ENCODE results near the gene KLHL6. TPM values are rescaled to one million over a fixed set of nuclear protein-coding genes. Genes with fewer than 3 reads are reported as not detected.

KLHL6 gene
- total and polyA plus RNA-seq, 2 of the 13 experiments (the other 11 are each of a cell fraction or from before 2014, with no cell fraction given): not detected

DNA sequence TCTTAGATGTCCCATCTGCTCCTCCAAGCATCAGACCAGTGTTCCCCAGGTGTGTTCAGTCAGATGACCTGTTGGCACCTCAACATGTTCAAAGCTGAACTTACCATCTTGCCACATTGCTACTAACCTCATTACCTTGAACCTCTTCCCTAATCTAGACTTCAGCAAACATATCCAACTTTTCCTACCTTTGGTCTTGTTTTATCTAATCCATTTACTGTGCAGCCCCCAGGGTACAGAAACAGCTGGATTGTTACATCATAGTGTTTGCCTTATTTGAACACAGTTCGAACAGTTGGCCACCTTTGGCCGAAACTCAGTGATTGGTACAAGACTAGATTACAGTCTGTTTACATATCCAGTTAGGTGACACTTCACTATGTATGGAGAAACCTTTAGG is 91.0 kb downstream of the KLHL6 start (continued):
- TF ChIP-seq, protein P1, sequence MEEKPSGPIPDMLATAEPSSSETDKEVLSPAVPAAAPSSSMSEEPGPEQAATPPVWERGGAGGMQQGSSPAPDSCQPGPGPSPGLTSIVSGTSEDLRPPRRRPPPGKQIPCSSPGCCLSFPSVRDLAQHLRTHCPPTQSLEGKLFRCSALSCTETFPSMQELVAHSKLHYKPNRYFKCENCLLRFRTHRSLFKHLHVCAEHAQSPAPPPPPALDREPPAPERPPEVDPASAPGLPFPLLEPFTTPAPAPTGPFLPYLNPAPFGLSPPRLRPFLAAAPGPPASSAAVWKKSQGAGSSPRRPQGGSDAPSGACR (CRISPR knock-in tag; IDR thresholded peaks at IDR 0.05): peak; percentile 51; the same call in 1 of the 2 replicates
- TF ChIP-seq FOXM1 (CRISPR knock-in tag; IDR thresholded peaks at IDR 0.05) (peak; percentile 76; the same call in 1 of the 2 replicates), FOXC1 (CRISPR knock-in tag; IDR thresholded peaks at IDR 0.05; ENCODE audit: borderline replicate concordance) (no peak), ATF3 (CRISPR knock-in tag; IDR thresholded peaks at IDR 0.05) (peak; percentile 35; the same call in 1 of the 2 replicates), LRRFIP1 (CRISPR knock-in tag; conservative IDR thresholded peaks at IDR 0.05) (no peak), WIZ (CRISPR knock-in tag; IDR thresholded peaks at IDR 0.05) (no peak), SMAD3 (CRISPR knock-in tag; IDR thresholded peaks at IDR 0.05) (no peak), ZNF280B (CRISPR knock-in tag; IDR thresholded peaks at IDR 0.05; ENCODE audit: borderline replicate concordance) (no peak), PRMT3 (CRISPR knock-in tag; IDR thresholded peaks at IDR 0.05; ENCODE audit: borderline replicate concordance, low read depth) (no peak), ZBTB42 (CRISPR knock-in tag; IDR thresholded peaks at IDR 0.05) (peak; percentile 98), NFE2L2 (IDR thresholded peaks at IDR 0.05; ENCODE audit: low read length) (no peak), CEBPG (CRISPR knock-in tag; IDR thresholded peaks at IDR 0.05) (peak; percentile 83), NFYC (CRISPR knock-in tag; IDR thresholded peaks at IDR 0.05) (peak; percentile 54), SATB2 (CRISPR knock-in tag; IDR thresholded peaks at IDR 0.05) (no peak), ZNF790 (CRISPR knock-in tag; IDR thresholded peaks at IDR 0.05; ENCODE audit: borderline replicate concordance) (no peak), CENPT (CRISPR knock-in tag; IDR thresholded peaks at IDR 0.05; ENCODE audit: low read depth) (no peak), ZNF747 (CRISPR knock-in tag; IDR thresholded peaks at IDR 0.05; ENCODE audit: borderline replicate concordance) (no peak)
- TF ChIP-seq, protein P2, sequence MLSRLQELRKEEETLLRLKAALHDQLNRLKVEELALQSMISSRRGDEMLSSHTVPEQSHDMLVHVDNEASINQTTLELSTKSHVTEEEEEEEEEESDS (CRISPR knock-in tag; IDR thresholded peaks at IDR 0.05; ENCODE audit: borderline replicate concordance): no peak
- TF ChIP-seq, protein P3, sequence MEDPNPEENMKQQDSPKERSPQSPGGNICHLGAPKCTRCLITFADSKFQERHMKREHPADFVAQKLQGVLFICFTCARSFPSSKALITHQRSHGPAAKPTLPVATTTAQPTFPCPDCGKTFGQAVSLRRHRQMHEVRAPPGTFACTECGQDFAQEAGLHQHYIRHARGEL (CRISPR knock-in tag; IDR thresholded peaks at IDR 0.05): no peak
- TF ChIP-seq, protein P4, sequence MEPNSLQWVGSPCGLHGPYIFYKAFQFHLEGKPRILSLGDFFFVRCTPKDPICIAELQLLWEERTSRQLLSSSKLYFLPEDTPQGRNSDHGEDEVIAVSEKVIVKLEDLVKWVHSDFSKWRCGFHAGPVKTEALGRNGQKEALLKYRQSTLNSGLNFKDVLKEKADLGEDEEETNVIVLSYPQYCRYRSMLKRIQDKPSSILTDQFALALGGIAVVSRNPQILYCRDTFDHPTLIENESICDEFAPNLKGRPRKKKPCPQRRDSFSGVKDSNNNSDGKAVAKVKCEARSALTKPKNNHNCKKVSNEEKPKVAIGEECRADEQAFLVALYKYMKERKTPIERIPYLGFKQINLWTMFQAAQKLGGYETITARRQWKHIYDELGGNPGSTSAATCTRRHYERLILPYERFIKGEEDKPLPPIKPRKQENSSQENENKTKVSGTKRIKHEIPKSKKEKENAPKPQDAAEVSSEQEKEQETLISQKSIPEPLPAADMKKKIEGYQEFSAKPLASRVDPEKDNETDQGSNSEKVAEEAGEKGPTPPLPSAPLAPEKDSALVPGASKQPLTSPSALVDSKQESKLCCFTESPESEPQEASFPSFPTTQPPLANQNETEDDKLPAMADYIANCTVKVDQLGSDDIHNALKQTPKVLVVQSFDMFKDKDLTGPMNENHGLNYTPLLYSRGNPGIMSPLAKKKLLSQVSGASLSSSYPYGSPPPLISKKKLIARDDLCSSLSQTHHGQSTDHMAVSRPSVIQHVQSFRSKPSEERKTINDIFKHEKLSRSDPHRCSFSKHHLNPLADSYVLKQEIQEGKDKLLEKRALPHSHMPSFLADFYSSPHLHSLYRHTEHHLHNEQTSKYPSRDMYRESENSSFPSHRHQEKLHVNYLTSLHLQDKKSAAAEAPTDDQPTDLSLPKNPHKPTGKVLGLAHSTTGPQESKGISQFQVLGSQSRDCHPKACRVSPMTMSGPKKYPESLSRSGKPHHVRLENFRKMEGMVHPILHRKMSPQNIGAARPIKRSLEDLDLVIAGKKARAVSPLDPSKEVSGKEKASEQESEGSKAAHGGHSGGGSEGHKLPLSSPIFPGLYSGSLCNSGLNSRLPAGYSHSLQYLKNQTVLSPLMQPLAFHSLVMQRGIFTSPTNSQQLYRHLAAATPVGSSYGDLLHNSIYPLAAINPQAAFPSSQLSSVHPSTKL (CRISPR knock-in tag; IDR thresholded peaks at IDR 0.05): peak; percentile 81; the same call in 1 of the 2 replicates

Measured in HepG2 (cell line).